Gastroesophageal sphincter (tissue), 4 donors: ENCODE results near the gene SNX24. TPM values are rescaled to one million over a fixed set of nuclear protein-coding genes. Genes with fewer than 3 reads are reported as not detected.
"Not testable (repeated sequence)": the region's sequence is repeated elsewhere in the genome, so short reads cannot be mapped to it uniquely, and the experiment has no call there.

Source experiments
- ATAC-seq: fragments of 150-250 bp; one replicate; pipeline ENCODE4 v1.9.1; 2016; ENCODE audit warnings: mild to moderate bottlenecking, moderate library complexity
- H3K27ac ChIP-seq, 4 donors: fragments of 200-600 bp; sonication (generic) in 3 of 4; 1 replicate in 3 of 4; 2 replicates in 1 of 4; pipeline ENCODE4 v1.5.1; 2016 to 2019
- H3K27me3 ChIP-seq: fragments of 200-600 bp; sonication (generic); one replicate; pipeline ENCODE4 v1.5.1; 2019
- H3K36me3 ChIP-seq, 2 donors: fragments of 200-600 bp; sonication (generic); one replicate each; pipeline ENCODE4 v1.5.1; 2019; ENCODE audit warnings: control low read depth in 1 of 2
- H3K4me1 ChIP-seq, 3 donors: fragments of 200-600 bp; sonication (generic); 1 replicate in 2 of 3; 2 replicates in 1 of 3; pipeline ENCODE4 v1.5.1; 2016 to 2019; ENCODE audit warnings: control low read depth in 2 of 3
- H3K4me3 ChIP-seq, 2 donors: fragments of 200-600 bp; sonication (generic); one replicate each; pipeline ENCODE4 v1.5.1; 2019; ENCODE audit warnings: mild to moderate bottlenecking in 1 of 2, moderate library complexity in 1 of 2
- H3K9me3 ChIP-seq, 3 donors: fragments of 200-600 bp; sonication (generic); one replicate each; pipeline ENCODE4 v1.5.1; 2017 to 2019; ENCODE audit warnings: control low read depth in 2 of 3
- CTCF ChIP-seq, 4 experiments: fragments of 200-600 bp in 2 of 4; fragments of 450-650 bp in 2 of 4; sonication (generic) in 1 of 4; IDR thresholded peaks; one replicate each; pipeline ENCODE4 v1.5.1; 2017 to 2019; ENCODE audit warnings: antibody characterized with exemption in 4 of 4, mild to moderate bottlenecking in 2 of 4, moderate library complexity in 2 of 4
- EP300 ChIP-seq: sonication (generic); formaldehyde crosslinking; IDR thresholded peaks from one replicate; pipeline ENCODE4 v1.6.1; 2017; ENCODE audit warnings: antibody characterized with exemption, mild to moderate bottlenecking
- POLR2A ChIP-seq, 2 donors: fragments of 450-650 bp; IDR thresholded peaks; one replicate each; pipeline ENCODE4 v1.6.1; 2017; ENCODE audit warnings: antibody characterized with exemption in 2 of 2, mild to moderate bottlenecking in 2 of 2, moderate library complexity in 1 of 2
- POLR2AphosphoS5 ChIP-seq: sonication (generic); formaldehyde crosslinking; IDR thresholded peaks from one replicate; pipeline ENCODE4 v1.6.1; 2017; ENCODE audit warnings: antibody characterized with exemption
- WGBS, 2 donors: methylation state at CpG; one replicate each; pipeline ENCODE4 v1.1.5; 2018; ENCODE audit warnings: low coverage in 1 of 2; 5-methylcytosine and 5-hydroxymethylcytosine counted together
- total RNA-seq, 4 donors: library from RNA; depleted of rRNA; stranded (reverse); fragments of >200 nt; gene quantifications; one replicate each; pipeline ENCODE4 v1.1.0, GENCODE V29; 2016

Gene SNX24
- total RNA-seq, 4 donors from 2014 or later = 10.1 to 33.6 (median 14.8) TPM

- TF ChIP-seq POLR2A (IDR thresholded peaks at IDR 0.05) (no peak), POLR2AphosphoS5 (no peak), EP300 (no peak), CTCF (IDR thresholded peaks at IDR 0.05) (no peak)
- Histone ChIP-seq H3K9me3 (no peaks in the 10 kb centered on the region), H3K4me1 (no peaks in the 10 kb centered on the region), H3K27me3 (no peaks in the 10 kb centered on the region), H3K4me3 (no peak overlapping the region), H3K36me3 (no peaks in the 10 kb centered on the region), H3K27ac (no peak overlapping the region)
- 67% methylated on average over 1 of the region's 1 CpG; no CpG with 5 or more reads in 1 of the 2 donors for WGBS, 2 donors
- ATAC-seq = no peak
Measured at GRCh38 chr5:122965111-122965510, 119.7 kb downstream of the SNX24 start.

GRCh38 chr5:122967085-122967484 lies 121.7 kb downstream of the SNX24 start:
- no peaks in the 10 kb centered on the region for H3K27me3 ChIP-seq
- no peaks in the 10 kb centered on the region for H3K9me3 ChIP-seq
- H3K4me1 ChIP-seq = no peaks in the 10 kb centered on the region
- ATAC-seq = no peak
- TF ChIP-seq CTCF (IDR thresholded peaks at IDR 0.05) = no peak
- no peak for TF ChIP-seq POLR2AphosphoS5
- TF ChIP-seq POLR2A (IDR thresholded peaks at IDR 0.05) = no peak
- no peak for TF ChIP-seq EP300
- H3K36me3 ChIP-seq = no peaks in the 10 kb centered on the region
- no peak overlapping the region for H3K4me3 ChIP-seq
- 94 to 96% methylated on average over 6 to 7 of the region's 7 CpGs for WGBS, 2 donors
- H3K27ac ChIP-seq = no peak overlapping the region

GRCh38 chr5:122967625-122968024 lies 122.2 kb downstream of the SNX24 start:
- TF ChIP-seq CTCF (IDR thresholded peaks at IDR 0.05) (no peak), POLR2AphosphoS5 (no peak), EP300 (no peak), POLR2A (IDR thresholded peaks at IDR 0.05) (no peak)
- Histone ChIP-seq H3K36me3 (peaks cover 0 to 5% of the 10 kb centered on the region in 2 donors), H3K27me3 (no peaks in the 10 kb centered on the region), H3K27ac (no peak overlapping the region), H3K4me3 (no peak overlapping the region), H3K9me3 (no peaks in the 10 kb centered on the region), H3K4me1 (no peaks in the 10 kb centered on the region)
- ATAC-seq = no peak
- WGBS, 2 donors = 90 to 100% methylated on average over 3 to 6 of the region's 8 CpGs

DNA sequence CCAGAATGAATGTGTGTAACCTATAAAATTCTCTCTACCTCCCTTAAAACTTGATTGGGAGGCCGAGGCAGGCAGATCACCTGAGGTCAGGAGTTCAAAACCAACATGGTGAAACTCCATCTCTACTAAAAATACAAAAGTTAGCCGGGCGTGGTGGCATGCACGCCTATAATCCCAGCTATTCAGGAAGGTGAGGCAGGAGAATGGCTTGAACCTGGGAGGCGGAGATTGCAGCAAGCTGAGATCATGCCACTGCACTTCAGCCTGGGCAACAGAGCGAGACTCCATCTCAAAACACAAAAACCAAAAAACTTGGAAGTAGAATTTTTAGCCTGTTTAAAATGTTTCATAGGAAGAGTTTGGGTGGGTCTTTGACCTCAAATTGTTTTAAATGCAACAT lies 122.6 kb downstream of the SNX24 start:
- not testable (repeated sequence) for H3K36me3 ChIP-seq, ATAC-seq, H3K4me3 ChIP-seq, H3K4me1 ChIP-seq, H3K27ac ChIP-seq, H3K27me3 ChIP-seq, H3K9me3 ChIP-seq
- 100% methylated on average over 4 of the region's 6 CpGs; no CpG with 5 or more reads in 1 of the 2 donors for WGBS, 2 donors

- TF ChIP-seq CTCF (IDR thresholded peaks at IDR 0.05) = no peak
- no peak for TF ChIP-seq EP300
- TF ChIP-seq POLR2AphosphoS5 = no peak
- TF ChIP-seq POLR2A (IDR thresholded peaks at IDR 0.05) = no peak
- Histone ChIP-seq H3K4me1 (no peaks in the 10 kb centered on the region), H3K36me3 (peaks cover 0 to 13% of the 10 kb centered on the region in 2 donors), H3K27me3 (no peaks in the 10 kb centered on the region), H3K27ac (no peak overlapping the region), H3K9me3 (no peaks in the 10 kb centered on the region), H3K4me3 (no peak overlapping the region)
- 69 to 89% methylated on average over 2 of the region's 2 CpGs for WGBS, 2 donors
- no peak for ATAC-seq
Measured at GRCh38 chr5:122971333-122971732, 125.9 kb downstream of the SNX24 start.
